HG03095 (cell line): ENCODE measurements around the gene MED25.
A peak's percentile ranks its signal among the peaks of the same experiment; 100 is the strongest.

Experiments
- ATAC-seq: cut with Tn5 transposase; IDR thresholded peaks from one replicate; pipeline ENCODE4 v1.9.1; 2021; ENCODE audit warnings: moderate library complexity; ENCODE audit not compliant: unreplicated experiment

The MED25 gene

GRCh38 chr19:49872245-49873128 lies 54.4 kb downstream of the MED25 start:
- no peak for ATAC-seq

GRCh38 chr19:49873129-49873521 lies 55.0 kb downstream of the MED25 start:
- no peak for ATAC-seq

GRCh38 chr19:49873834-49874233 lies 55.7 kb downstream of the MED25 start:
- ATAC-seq: no peak

DNA sequence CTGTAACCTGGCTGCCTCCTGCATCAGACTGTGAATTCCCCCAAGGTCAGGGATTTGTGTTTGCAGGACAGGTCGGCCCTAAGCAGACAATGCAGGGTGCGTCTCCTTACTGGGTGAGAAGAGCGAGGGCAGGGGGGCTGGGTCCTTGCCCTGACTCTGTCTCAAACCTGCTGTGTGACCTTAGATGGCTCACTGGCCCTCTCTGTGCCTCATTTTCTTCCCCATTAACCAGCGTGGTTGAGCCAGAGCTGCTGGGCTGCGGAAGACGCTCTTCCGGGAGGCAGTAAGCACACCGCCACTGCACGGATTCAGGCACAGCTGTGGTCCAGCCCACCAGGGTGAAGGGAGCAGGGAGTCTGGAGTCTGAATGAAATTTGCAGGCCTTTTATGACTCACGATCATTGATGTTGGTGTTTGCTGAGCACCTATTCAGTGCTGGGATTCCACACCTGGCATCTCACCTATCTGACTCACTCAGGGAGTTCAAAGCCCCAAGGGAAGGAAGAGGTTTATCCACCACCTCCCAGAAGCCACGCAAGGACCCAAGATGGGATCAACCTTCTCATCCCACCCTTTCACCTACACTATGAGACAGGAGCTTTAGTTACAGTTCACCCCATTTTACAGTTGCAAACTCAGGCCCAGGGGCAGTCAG lies 56.5 kb downstream of the MED25 start:
- no peak for ATAC-seq

- no peak for ATAC-seq
These were observed 57.1 kb downstream of the MED25 start for GRCh38 chr19:49875177-49875576.

DNA sequence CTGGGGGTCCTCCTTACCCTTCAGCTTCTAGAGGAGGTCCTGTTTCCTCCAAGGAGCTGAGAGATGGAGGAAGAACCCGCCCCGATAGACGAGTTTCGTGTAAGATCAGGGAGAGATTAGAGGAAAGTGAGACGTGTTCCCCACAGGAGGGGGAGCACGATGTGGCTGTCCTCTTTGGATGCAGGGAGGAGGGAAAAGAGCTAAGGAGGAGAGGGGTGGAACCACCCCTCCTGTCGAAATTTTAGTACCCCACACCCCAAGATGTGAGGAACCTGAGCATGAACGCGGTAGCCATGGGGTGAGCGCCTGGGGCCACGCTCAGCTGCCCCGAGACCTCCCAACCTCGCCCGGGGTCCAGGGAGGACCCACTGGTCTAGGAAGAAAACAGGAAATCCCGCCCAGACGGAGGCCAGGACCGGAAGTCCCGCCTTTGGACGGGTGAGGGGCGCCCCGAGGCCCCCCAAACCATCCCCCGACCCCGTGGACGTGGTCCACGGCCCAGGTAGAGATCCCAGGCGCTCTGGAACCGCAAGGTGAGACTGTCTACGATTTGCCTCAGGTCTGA lies 57.9 kb downstream of the MED25 start:
- no peak for ATAC-seq

DNA sequence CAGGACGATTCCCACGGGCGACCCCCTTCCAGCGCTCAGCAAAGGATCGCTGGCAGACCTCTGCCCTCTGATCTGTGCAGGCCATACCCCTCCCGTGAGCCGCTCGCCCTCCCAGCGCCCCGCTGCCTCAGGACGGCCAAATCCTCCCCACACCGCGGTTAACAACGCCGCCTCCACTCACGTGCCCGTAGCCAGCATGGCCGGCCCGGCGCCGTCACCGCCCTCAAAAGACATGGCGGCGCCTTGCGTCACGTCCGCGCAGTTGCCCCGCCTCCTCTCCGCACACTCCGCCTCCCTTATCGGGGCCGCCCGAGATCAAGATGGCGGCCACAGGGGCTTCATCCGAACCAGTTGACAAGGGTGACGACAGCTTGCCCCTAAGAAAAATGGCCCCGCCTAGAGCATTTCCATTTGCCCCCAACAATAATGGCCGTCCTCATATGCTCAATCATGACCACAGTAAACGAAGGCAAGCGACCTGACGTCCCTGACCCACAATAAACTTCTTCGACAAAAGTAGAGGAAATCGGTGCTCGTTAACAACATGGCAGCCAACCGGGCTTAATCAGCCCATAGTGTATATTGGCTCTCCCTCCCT lies 58.4 kb downstream of the MED25 start:
- peak; percentile 38 for ATAC-seq

DNA sequence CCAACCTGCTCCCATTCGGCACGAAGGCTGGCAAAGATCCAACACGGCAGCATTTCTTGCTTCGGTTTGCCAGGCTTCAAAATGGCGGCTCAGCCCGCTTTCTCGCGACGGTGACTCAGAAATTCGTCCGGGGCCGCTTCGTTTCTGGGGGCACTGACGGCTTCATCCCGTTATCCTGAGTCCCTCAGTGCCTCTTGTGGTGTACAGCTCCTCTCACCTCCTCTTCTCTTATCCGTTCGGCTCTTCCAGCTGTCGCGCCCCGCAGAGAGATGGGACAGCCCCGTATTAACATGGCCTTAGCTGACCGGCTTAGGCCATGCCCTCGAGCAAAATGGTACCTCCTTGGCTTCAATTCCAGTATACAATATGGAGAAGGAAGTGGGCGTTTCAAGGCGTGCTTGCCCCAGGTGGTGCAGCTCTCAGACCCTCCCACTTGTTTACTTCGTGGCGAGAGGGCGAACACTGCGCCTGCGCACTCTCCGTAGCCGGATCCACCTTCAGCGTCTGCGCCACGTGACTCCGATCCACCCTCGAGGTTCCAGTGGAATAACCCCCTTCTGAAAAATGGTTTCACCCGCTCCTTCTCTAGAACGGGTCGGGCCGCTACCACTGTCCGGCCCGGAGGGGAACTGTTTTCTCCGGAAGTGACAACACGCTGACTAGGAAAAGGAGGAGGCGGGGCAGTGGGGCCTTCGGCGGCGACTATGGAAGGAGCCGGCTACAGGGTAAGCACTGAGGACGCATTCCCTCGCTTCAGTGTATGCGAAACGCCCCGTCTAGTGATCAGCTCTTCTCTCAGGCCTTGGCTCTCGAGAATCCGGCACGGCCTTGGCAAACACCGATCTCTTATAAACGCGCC lies 59.2 kb downstream of the MED25 start, which contains the start of the genes AKT1S1 and TBC1D17:
Gene AKT1S1, minus strand, starts transcription at position 336 of the 859 bp plus-strand sequence. CDS start 4,060 bp downstream, outside the sequence.
Gene TBC1D17, plus strand, starts transcription at position 683 of the 859 bp plus-strand sequence. Its CDS starts 22 bp downstream, at position 705.
- peak; percentile 61 for ATAC-seq

DNA sequence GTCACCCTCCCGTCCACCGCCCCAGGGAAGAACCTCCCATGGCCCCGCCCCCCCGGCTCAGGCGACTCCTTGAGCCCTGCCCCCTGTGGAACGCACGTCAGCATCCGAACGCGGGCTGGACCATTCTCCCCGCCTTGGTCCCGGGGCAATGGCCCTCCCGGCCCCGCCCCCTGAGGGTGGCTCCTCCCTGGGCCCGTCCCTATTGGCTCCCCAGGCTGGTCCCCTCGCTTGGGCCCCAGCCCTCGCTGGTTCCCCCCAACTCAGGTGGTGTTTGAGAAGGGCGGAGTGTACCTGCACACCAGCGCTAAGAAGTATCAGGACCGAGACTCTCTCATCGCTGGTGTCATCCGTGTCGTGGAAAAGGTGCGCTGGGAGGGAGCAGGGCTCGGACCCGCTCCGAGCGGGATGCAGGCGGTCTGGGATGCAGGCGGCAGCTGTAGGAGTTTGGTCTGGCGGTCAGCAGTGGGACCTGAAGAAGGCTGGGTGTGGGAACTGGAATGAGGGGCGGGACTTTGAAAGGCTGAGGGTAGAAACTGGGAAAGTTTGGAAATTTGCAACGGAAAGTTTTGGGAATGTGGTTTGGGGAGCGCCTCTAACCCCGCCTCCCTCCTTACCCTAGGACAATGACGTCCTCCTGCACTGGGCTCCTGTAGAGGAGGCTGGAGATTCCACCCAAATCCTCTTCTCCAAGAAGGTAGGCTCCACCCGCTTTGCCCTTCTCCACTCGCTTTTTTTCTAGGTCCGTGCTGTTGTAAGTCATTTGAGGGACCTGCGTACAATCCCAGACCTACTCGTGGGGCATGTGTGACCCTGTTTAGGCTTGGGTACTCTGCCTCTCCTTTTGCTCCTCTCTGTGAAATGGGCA lies 60.0 kb downstream of the MED25 start:
- peak; percentile 44 for ATAC-seq

GRCh38 chr19:49878744-49879070 lies 60.6 kb downstream of the MED25 start:
- no peak for ATAC-seq

DNA sequence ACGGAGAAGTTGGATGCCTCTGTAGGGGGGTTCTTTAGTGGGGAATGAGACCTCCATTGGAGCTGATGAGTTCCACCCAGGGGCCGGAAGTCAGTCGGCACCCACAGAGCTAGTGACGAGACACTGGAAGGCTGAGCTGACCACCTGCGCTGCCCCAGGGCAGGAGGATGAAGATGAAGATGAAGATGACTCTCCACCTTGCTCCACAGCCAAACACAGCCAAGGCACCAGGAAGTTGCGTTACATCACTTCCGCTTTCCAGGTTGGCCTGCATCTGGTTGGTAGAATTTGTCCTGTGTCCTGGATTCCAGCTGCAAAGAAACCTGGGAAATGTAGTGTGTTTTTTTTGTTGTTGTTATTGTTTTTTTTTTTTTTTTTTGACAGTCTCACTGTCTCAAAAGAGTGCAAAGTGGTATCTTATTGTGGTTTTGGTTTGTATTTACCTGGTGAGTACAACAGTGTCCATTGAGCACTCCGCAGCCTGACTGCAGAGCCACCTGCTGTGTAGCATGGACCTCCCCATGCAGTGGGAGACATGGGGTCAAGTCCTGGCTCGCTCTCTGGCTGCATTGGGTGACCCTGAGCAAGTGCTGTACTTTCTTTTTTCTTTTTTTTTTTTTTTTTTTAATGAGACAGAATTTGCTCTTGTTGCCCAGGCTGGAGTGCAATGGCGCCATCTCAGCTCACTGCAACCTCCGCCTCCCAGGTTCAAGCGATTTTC lies 61.3 kb downstream of the MED25 start:
- ATAC-seq: no peak

GRCh38 chr19:49880162-49880869 lies 62.2 kb downstream of the MED25 start:
- ATAC-seq: no peak

DNA sequence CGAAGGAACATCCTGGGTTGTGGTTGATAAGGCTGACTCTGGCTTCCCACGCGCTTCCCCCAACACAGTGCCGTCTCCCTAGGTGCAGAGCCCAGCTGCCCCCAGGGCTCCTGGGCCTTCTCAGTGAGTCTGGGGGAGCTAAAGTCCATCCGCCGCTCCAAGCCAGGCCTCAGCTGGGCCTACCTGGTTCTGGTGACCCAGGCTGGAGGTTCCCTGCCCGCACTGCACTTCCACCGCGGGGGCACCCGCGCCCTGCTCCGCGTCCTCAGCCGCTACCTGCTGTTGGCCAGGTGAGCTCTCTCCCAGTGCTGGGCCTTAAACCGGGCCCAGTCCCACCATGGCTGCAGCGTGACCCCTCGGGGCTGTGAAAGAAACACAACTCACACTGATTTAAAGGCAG lies 63.1 kb downstream of the MED25 start:
- no peak for ATAC-seq

DNA sequence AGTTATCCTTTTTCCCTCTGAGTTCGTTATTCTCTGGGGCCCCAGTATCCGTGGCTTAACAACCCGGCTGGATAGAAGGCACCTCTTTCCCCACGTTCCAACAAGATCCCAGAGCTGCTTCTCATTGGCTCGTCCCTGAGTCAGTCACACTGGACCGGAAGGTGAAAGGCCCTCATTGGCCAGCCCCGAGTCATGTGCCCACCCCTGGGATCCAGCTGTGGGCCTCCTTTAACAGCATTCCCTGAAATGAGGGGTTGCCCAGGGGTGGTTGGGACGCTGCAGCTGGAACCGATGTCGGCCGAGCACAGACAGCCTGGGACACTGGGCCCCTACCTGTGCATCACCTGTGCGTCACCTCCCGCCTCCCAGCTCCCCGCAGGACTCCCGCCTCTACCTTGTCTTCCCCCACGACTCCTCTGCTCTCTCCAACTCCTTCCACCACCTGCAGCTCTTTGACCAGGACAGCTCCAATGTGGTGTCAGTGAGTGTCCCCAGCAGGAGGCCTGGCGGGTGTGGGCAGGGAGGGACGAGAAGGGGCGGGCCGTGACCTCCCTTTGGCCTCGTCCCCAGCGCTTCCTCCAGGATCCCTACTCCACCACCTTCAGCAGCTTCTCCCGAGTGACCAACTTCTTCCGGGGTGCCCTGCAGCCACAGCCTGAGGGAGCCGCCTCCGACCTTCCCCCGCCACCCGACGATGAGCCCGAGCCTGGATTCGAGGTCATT lies 63.7 kb downstream of the MED25 start:
- no peak for ATAC-seq

- ATAC-seq: no peak
These were observed 64.6 kb downstream of the MED25 start for GRCh38 chr19:49882643-49883042.

DNA sequence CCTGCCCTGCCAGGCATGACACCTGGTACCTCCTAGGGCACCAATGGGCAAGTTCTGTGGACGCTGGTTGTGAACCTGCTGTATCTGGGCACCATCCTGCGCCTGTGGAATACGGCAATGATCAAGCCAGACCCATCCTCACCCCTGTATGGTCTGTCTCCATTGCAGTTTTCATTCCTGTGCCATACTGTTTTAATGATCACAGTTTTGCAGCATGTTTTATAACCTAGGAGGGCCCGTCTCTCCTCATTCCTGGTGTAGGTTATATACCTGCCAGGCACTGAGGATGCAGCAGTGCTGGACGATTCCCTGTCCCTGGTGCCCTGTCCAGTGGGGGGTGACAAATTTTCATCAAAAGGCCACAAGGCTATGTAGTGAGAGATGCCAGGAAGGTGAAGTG lies 65.0 kb downstream of the MED25 start:
- no peak for ATAC-seq

DNA sequence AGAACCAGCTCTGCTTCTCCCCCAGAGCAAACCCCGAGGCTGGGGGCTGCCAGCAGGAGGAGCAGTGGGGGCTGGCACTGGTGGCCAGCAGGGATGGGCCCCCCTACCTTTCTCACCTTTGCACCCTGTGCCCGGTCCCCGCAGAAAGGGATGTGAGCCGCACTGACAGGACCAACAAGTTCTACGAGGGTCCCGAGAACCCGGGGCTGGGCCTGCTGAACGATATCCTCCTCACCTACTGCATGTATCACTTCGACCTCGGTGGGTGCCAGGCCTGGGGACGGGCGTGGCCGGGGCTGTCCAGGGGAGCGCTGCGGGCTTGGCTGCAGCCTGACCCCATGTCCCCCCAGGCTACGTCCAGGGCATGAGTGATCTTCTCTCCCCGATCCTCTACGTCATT lies 66.0 kb downstream of the MED25 start:
- ATAC-seq: no peak

DNA sequence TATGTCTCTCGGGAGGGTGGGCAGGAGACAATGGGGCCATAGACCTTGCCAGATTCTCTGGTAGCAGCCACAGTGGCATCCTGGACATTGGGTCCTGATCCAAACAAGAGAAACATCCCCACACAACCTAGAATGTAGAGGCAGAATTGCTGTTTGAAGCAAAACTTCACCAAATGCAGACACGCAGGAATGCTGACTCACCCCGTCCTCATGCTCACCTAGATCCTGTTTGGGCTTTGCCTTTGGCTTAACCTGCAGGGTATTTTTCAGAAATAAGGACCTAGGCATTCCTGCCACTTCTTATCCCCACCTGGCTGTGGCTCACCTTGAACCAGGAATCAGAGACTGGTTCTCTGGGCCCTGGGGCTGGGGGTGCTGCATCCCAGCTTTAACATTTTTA lies 66.7 kb downstream of the MED25 start:
- no peak for ATAC-seq
